IMR-90 (cell line): ENCODE results near the gene OAF. TPM values are rescaled to one million over a fixed set of nuclear protein-coding genes. Genes with fewer than 3 reads are reported as not detected.

Experiments used
- ATAC-seq: fragments of 200-7000 bp; cut with Tn5 transposase; 2 replicates; pipeline ENCODE4 v1.9.1; 2020; ENCODE audit warnings: low read depth, mild to moderate bottlenecking, moderate library complexity
- BruUV-seq: library from RNA; stranded (reverse); fragments of 400-500 nt; replicated peaks from 2 replicates; lab custom pipeline; 2021; lab: Mats Ljungman, UMichigan
- CTCF ChIA-PET: fragments of 300-600 bp; formaldehyde crosslinking; extraction: SDS; loops from one replicate; lab custom pipeline; 2021; ENCODE audit warnings: antibody characterized with exemption; lab: Yijun Ruan, JAX
- POLR2A ChIA-PET: fragments of 300-600 bp; sonication (Branson Sonifier 250); formaldehyde crosslinking; loops from one replicate; lab custom pipeline; 2022; ENCODE audit warnings: antibody characterized with exemption; ENCODE audit not compliant: unreplicated experiment; lab: Charles Lee
- DNase-seq: peaks from one replicate; pipeline ENCODE4 v3.0.0; 2013
- H2AFZ ChIP-seq: replicated peaks from 2 replicates; pipeline ENCODE3; 2013; ENCODE audit warnings: low read length, mild to moderate bottlenecking; ENCODE audit not compliant: poor library complexity
- H2AK5ac ChIP-seq: 2 replicates; pipeline ENCODE4 v1.6.1; 2013; ENCODE audit warnings: low read depth, low read length, inconsistent platforms
- H2AK9ac ChIP-seq: replicated peaks from 2 replicates; pipeline ENCODE3; 2013; ENCODE audit warnings: mild to moderate bottlenecking, low read depth, low read length, moderate library complexity; ENCODE audit not compliant: poor library complexity
- H2BK120ac ChIP-seq: 2 replicates; pipeline ENCODE4 v1.6.1; 2013; ENCODE audit warnings: low read depth, low read length, inconsistent platforms
- H2BK15ac ChIP-seq: 3 replicates; pipeline ENCODE4 v1.6.1; 2013; ENCODE audit warnings: low read depth, low read length, inconsistent platforms
- H2BK20ac ChIP-seq: 2 replicates; pipeline ENCODE4 v1.6.1; 2013; ENCODE audit warnings: low read depth, mild to moderate bottlenecking, inconsistent platforms, low read length, moderate library complexity
- H2BK5ac ChIP-seq: 2 replicates; pipeline ENCODE4 v1.6.1; 2013; ENCODE audit warnings: mild to moderate bottlenecking, low read depth, low read length, inconsistent platforms; ENCODE audit not compliant: poor library complexity, severe bottlenecking
- H3K14ac ChIP-seq: replicated peaks from 2 replicates; pipeline ENCODE4 v1.6.1; 2013; ENCODE audit warnings: low read depth, low read length, inconsistent platforms
- H3K18ac ChIP-seq: 2 replicates; pipeline ENCODE4 v1.6.1; 2013; ENCODE audit warnings: low read depth, low read length, control low read depth
- H3K23ac ChIP-seq: 2 replicates; pipeline ENCODE4 v1.6.1; 2013; ENCODE audit warnings: low read depth, low read length, inconsistent platforms
- H3K27ac ChIP-seq: 2 replicates; pipeline ENCODE4 v1.5.1; 2013; ENCODE audit warnings: mild to moderate bottlenecking, control low read depth, low read length; ENCODE audit not compliant: insufficient read depth
- H3K27me3 ChIP-seq: 2 replicates; pipeline ENCODE4 v1.6.1; 2013; ENCODE audit warnings: low read length; ENCODE audit not compliant: control insufficient read depth, insufficient read depth
- H3K36me3 ChIP-seq: 2 replicates; pipeline ENCODE4 v1.6.1; 2013; ENCODE audit warnings: low read length, mixed read lengths; ENCODE audit not compliant: control insufficient read depth, insufficient read depth
- H3K4ac ChIP-seq: 2 replicates; pipeline ENCODE4 v1.6.1; 2013; ENCODE audit warnings: low read depth, low read length, inconsistent platforms
- H3K4me1 ChIP-seq: 2 replicates; pipeline ENCODE4 v1.6.1; 2013; ENCODE audit warnings: low read length, mixed read lengths; ENCODE audit not compliant: control insufficient read depth, insufficient read depth
- H3K4me2 ChIP-seq: 2 replicates; pipeline ENCODE4 v1.6.1; 2013; ENCODE audit warnings: low read depth, mild to moderate bottlenecking, control low read depth, low read length, moderate library complexity
- H3K4me3 ChIP-seq: 2 replicates; pipeline ENCODE4 v1.5.1; 2013; ENCODE audit warnings: low read depth, mild to moderate bottlenecking, control low read depth, low read length, moderate library complexity; ENCODE audit not compliant: insufficient read depth
- H3K56ac ChIP-seq: 2 replicates; pipeline ENCODE4 v1.6.1; 2013; ENCODE audit warnings: low read length, inconsistent platforms; ENCODE audit not compliant: insufficient read depth; ENCODE audit errors: extremely low read depth
- H3K79me1 ChIP-seq, 2 experiments: 2 replicates each; pipeline ENCODE4 v1.6.1; 2013; ENCODE audit warnings: low read length in 2 of 2, inconsistent platforms in 1 of 2, low read depth in 1 of 2
- H3K9ac ChIP-seq: 2 replicates; pipeline ENCODE4 v1.6.1; 2013; ENCODE audit warnings: low read depth, low read length, control low read depth
- H3K9me1 ChIP-seq: 2 replicates; pipeline ENCODE4 v1.6.1; 2013; ENCODE audit warnings: low read length, inconsistent platforms; ENCODE audit not compliant: insufficient read depth
- H3K9me3 ChIP-seq: 2 replicates; pipeline ENCODE4 v1.6.1; 2013; ENCODE audit warnings: low read length; ENCODE audit not compliant: control insufficient read depth, insufficient read depth
- H4K20me1 ChIP-seq: 2 replicates; pipeline ENCODE4 v1.6.1; 2013; ENCODE audit warnings: low read length, inconsistent platforms; ENCODE audit not compliant: insufficient read depth
- H4K5ac ChIP-seq: 2 replicates; pipeline ENCODE4 v1.6.1; 2013; ENCODE audit warnings: mild to moderate bottlenecking, low read depth, low read length, control low read depth
- H4K8ac ChIP-seq, 2 experiments: 2 replicates each; pipeline ENCODE4 v1.6.1; 2013; ENCODE audit warnings: low read depth in 2 of 2, low read length in 2 of 2, control low read depth in 1 of 2, inconsistent platforms in 1 of 2
- H4K91ac ChIP-seq: 2 replicates; pipeline ENCODE4 v1.6.1; 2013; ENCODE audit warnings: low read depth, low read length, inconsistent platforms; ENCODE audit not compliant: insufficient read depth
- BHLHE40 ChIP-seq: fragments of 150-350 bp; IDR thresholded peaks from 2 replicates; pipeline ENCODE4 v1.6.1; 2016; ENCODE audit warnings: mild to moderate bottlenecking, low read depth, low read length
- RFX5 ChIP-seq: IDR thresholded peaks from 2 replicates; pipeline ENCODE4 v1.8.0; 2012; ENCODE audit warnings: low read depth, mild to moderate bottlenecking, low read length, moderate library complexity
- WGBS, 2 experiments: methylation state at CpG; one replicate each; pipeline versions ENCODE4 v1.1.5 to v1.1.7; 2013; ENCODE audit warnings: missing lambda C conversion rate in 2 of 2; ENCODE audit not compliant: insufficient read length in 1 of 2; ENCODE audit errors: extremely low coverage in 2 of 2; 5-methylcytosine and 5-hydroxymethylcytosine counted together
- dilution Hi-C: fragments of 300-500 bp; cut with HindIII; formaldehyde crosslinking; loops from one replicate; pipeline ENCODE4 v1.14.3; 2018; ENCODE audit warnings: low sequenced_read_pairs; ENCODE audit not compliant: unreplicated experiment
- in situ Hi-C: fragments of 300-500 bp; cut with MboI; formaldehyde crosslinking; loops from 3 replicates; pipeline ENCODE4 v1.14.3; 2019; ENCODE audit warnings: low sequenced_read_pairs, inconsistent platforms, mixed read lengths
- intact Hi-C: fragments of 100-400 bp; cut with micrococcal nuclease; formaldehyde crosslinking; loops from 2 replicates; pipeline ENCODE4 v1.10.0; 2022
- polyA plus RNA-seq, 3 experiments: library from polyadenylated mRNA; depleted of rRNA; stranded (reverse); fragments of >200 nt; gene quantifications; 2 replicates each; pipeline ENCODE4 v1.2.3, GENCODE V29; 2012; ENCODE audit warnings: low replicate concordance in 1 of 3
- total RNA-seq: library from RNA; depleted of rRNA; stranded (reverse); fragments of >200 nt; gene quantifications from 2 replicates; pipeline ENCODE4 v1.2.3, GENCODE V29; 2012

OAF gene
- total and polyA plus RNA-seq, 2 of the 4 experiments (the other 2 are of a cell fraction) = 9.9 to 42.0 TPM

- peak overlapping the region; percentile 77 for H3K4me3 ChIP-seq
- no peak overlapping the region for H3K18ac ChIP-seq
- peaks cover 4% of the 10 kb centered on the region; the same call in 1 of the 2 replicates for H4K20me1 ChIP-seq
- H4K8ac ChIP-seq = peak overlapping the region in 1 of 2 experiments; percentile 17; a peak in 2 of 4 replicates
- peak overlapping the region; percentile 86 for H3K14ac ChIP-seq
- CTCF ChIA-PET = interaction anchor here (0.9 kb wide), 1 partner anchor 31 kb away, joined by 3 read pairs; no protein-coding TSS in a partner anchor
- no peak overlapping the region; the same call in 1 of the 2 replicates for H3K56ac ChIP-seq
- peak overlapping the region; percentile 72 for H3K4ac ChIP-seq
- H2BK15ac ChIP-seq = no peak overlapping the region
- no TSS peak for BruUV-seq
- no peak overlapping the region for H2BK120ac ChIP-seq
- no peaks in the 10 kb centered on the region for H3K36me3 ChIP-seq
- dilution Hi-C loops = no loop called here
- no peak for DNase-seq
- no peaks in the 10 kb centered on the region for H3K27me3 ChIP-seq
- H3K9me1 ChIP-seq = peaks cover 20% of the 10 kb centered on the region
- H4K5ac ChIP-seq = no peak overlapping the region
- peak overlapping the region; percentile 59 for H3K27ac ChIP-seq
- intact Hi-C loops = loop anchor here (5.0 kb wide), 2 partner anchors 39 to 484 kb away; partner anchors contain the start of gene NECTIN1
- H2BK5ac ChIP-seq = peak overlapping the region; percentile 21
- peak overlapping the region; percentile 65; the same call in 1 of the 2 replicates for H4K91ac ChIP-seq
- in situ Hi-C loops = no loop called here
- H3K4me2 ChIP-seq = peak overlapping the region; percentile 87
- H3K79me1 ChIP-seq = peaks cover 20 to 57% of the 10 kb centered on the region in 2 experiments
- H3K9ac ChIP-seq = peak overlapping the region; percentile 66
- POLR2A ChIA-PET = interaction anchor here (0.6 kb wide), 1 partner anchor 43 kb away, joined by 6 read pairs; no protein-coding TSS in a partner anchor
- peaks cover 20% of the 10 kb centered on the region for H3K4me1 ChIP-seq
- no peak overlapping the region for H2BK20ac ChIP-seq
- no peak for ATAC-seq
- H2AK5ac ChIP-seq = no peak overlapping the region
- peak overlapping the region; percentile 97 for H3K23ac ChIP-seq
- TF ChIP-seq RFX5 = no peak
- no peak for TF ChIP-seq BHLHE40
- peak overlapping the region; percentile 18 for H2AK9ac ChIP-seq
- H2AFZ ChIP-seq = peak overlapping the region; percentile 95
- 0% methylated on average over 9 of the region's 18 CpGs; no CpG with 5 or more reads in 1 of the 2 experiments for WGBS, 2 experiments
- H3K9me3 ChIP-seq = no peaks in the 10 kb centered on the region
These were observed 858 bp downstream of the OAF start for GRCh38 chr11:120211522-120212258.
